Panc1 (cell line): ENCODE results near the gene OTX1.

Source experiments
- CTCF ChIP-seq: fragments of 450-650 bp; IDR thresholded peaks from 2 replicates; pipeline ENCODE4 v1.5.1; 2017; ENCODE audit warnings: mild to moderate bottlenecking
- POLR2AphosphoS5 ChIP-seq: IDR thresholded peaks from 2 replicates; pipeline ENCODE4 v1.6.1; 2012; ENCODE audit warnings: mild to moderate bottlenecking, low read depth, low read length, moderate library complexity
- SIN3A ChIP-seq: IDR thresholded peaks from 2 replicates; pipeline ENCODE4 v1.6.1; 2012; ENCODE audit warnings: low read depth, mild to moderate bottlenecking, low read length, moderate library complexity, borderline replicate concordance; ENCODE audit not compliant: insufficient read depth
- TCF7L2 ChIP-seq: IDR thresholded peaks from 2 replicates; pipeline ENCODE4 v1.6.1; 2011; ENCODE audit warnings: mild to moderate bottlenecking, low read depth, low read length, inconsistent platforms
- TF ChIP-seq, protein P1 (sequence below), 2 experiments: IDR thresholded peaks; 2 replicates each; pipeline ENCODE4 v1.6.1; 2011 to 2012; ENCODE audit warnings: low read depth in 2 of 2, control low read depth in 1 of 2, low read length in 1 of 2, mild to moderate bottlenecking in 1 of 2, moderate library complexity in 1 of 2; ENCODE audit not compliant: insufficient read depth in 1 of 2

- TF ChIP-seq CTCF (no peak), POLR2AphosphoS5 (no peak), TCF7L2 (no peak), SIN3A (no peak)
- TF ChIP-seq, protein P1, sequence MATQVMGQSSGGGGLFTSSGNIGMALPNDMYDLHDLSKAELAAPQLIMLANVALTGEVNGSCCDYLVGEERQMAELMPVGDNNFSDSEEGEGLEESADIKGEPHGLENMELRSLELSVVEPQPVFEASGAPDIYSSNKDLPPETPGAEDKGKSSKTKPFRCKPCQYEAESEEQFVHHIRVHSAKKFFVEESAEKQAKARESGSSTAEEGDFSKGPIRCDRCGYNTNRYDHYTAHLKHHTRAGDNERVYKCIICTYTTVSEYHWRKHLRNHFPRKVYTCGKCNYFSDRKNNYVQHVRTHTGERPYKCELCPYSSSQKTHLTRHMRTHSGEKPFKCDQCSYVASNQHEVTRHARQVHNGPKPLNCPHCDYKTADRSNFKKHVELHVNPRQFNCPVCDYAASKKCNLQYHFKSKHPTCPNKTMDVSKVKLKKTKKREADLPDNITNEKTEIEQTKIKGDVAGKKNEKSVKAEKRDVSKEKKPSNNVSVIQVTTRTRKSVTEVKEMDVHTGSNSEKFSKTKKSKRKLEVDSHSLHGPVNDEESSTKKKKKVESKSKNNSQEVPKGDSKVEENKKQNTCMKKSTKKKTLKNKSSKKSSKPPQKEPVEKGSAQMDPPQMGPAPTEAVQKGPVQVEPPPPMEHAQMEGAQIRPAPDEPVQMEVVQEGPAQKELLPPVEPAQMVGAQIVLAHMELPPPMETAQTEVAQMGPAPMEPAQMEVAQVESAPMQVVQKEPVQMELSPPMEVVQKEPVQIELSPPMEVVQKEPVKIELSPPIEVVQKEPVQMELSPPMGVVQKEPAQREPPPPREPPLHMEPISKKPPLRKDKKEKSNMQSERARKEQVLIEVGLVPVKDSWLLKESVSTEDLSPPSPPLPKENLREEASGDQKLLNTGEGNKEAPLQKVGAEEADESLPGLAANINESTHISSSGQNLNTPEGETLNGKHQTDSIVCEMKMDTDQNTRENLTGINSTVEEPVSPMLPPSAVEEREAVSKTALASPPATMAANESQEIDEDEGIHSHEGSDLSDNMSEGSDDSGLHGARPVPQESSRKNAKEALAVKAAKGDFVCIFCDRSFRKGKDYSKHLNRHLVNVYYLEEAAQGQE (IDR thresholded peaks at IDR 0.05; ENCODE audit: insufficient read depth in 1 of 2, low read depth in 2 of 2, low read length in 1 of 2): no peak
These were observed 16.2 kb downstream of the OTX1 start for GRCh38 chr2:63066838-63067237.
